A549 (cell line): ENCODE results near the gene PARD6A. TPM values are rescaled to one million over a fixed set of nuclear protein-coding genes. Genes with fewer than 3 reads are reported as not detected.

Experiments used
- ATAC-seq, 2 experiments: fragments of 200-7000 bp in 1 of 2; fragments of >200 bp in 1 of 2; cut with Nextera tagmentation in 1 of 2; cut with Tn5 transposase in 1 of 2; 3 replicates each; pipeline versions ENCODE4 v1.8.0 to v1.9.1; 2018 to 2020; ENCODE audit warnings: mild to moderate bottlenecking in 1 of 2, moderate library complexity in 1 of 2
- CTCF ChIA-PET: fragments of 300-600 bp; sonication (Branson Sonifier 250); formaldehyde crosslinking; extraction: SDS; loops from one replicate; lab custom pipeline; 2021; ENCODE audit warnings: antibody characterized with exemption, inconsistent platforms; lab: Yijun Ruan, JAX
- POLR2A ChIA-PET: fragments of 350-600 bp; formaldehyde crosslinking; extraction: SDS; loops from one replicate; lab custom pipeline; 2021; ENCODE audit warnings: antibody characterized with exemption, inconsistent platforms; lab: Yijun Ruan, JAX
- DNase-seq, 2 experiments: peaks; one replicate each; pipeline versions ENCODE4 v3.0.0 to v3.0.0-alpha.2; 2011 to 2016; ENCODE audit warnings: low read depth in 1 of 2, low spot score in 1 of 2
- FAIRE-seq: peaks from 2 replicates; lab custom pipeline; 2011; peaks lifted over from hg19 to GRCh38; lab: Jason Lieb, UNC
- H3K27ac ChIP-seq, 2 experiments: fragments of >200 bp; sonication (Bioruptor Twin); formaldehyde crosslinking; 3 replicates each; pipeline ENCODE4 v1.5.1; 2016 to 2017
- H3K4me1 ChIP-seq: fragments of >200 bp; sonication (Bioruptor Twin); formaldehyde crosslinking; 3 replicates; pipeline ENCODE4 v1.6.1; 2016
- H3K4me2 ChIP-seq: fragments of >200 bp; sonication (Bioruptor Twin); formaldehyde crosslinking; 3 replicates; pipeline ENCODE4 v1.6.1; 2016
- H3K4me3 ChIP-seq: fragments of >200 bp; sonication (Bioruptor Twin); formaldehyde crosslinking; 3 replicates; pipeline ENCODE4 v1.5.1; 2016
- H3K9me3 ChIP-seq: fragments of >200 bp; sonication (Bioruptor Twin); formaldehyde crosslinking; 3 replicates; pipeline ENCODE4 v1.6.1; 2016
- HOXB5 ChIP-seq: fragments of 250-450 bp; sonication (Bioruptor Pico); IDR thresholded peaks from 2 replicates; pipeline ENCODE4 v1.5.0; 2020; ENCODE audit warnings: mild to moderate bottlenecking, moderate library complexity
- KDM1A ChIP-seq: fragments of 200-600 bp; sonication (generic); IDR thresholded peaks from 2 replicates; pipeline ENCODE4 v1.6.1; 2016; ENCODE audit warnings: low read depth, mild to moderate bottlenecking
- RAD21 ChIP-seq, 2 experiments: fragments of >200 bp in 1 of 2; sonication (Bioruptor Twin) in 1 of 2; formaldehyde crosslinking in 1 of 2; IDR thresholded peaks in 1 of 2; conservative IDR thresholded peaks in 1 of 2; 2 replicates in 1 of 2; 3 replicates in 1 of 2; pipeline ENCODE4 v1.6.1; 2012 to 2018; ENCODE audit warnings: inconsistent platforms in 1 of 2
- RFX5 ChIP-seq: fragments of 450-650 bp; IDR thresholded peaks from 2 replicates; pipeline ENCODE4 v1.7.1; 2014; ENCODE audit warnings: antibody characterized with exemption, mild to moderate bottlenecking, moderate library complexity
- TP53 ChIP-seq: fragments of 250-450 bp; sonication (Bioruptor Pico); IDR thresholded peaks from 2 replicates; pipeline ENCODE4 v1.5.0; 2021; ENCODE audit warnings: mild to moderate bottlenecking, moderate library complexity
- WGBS: methylation state at CpG from one replicate; pipeline ENCODE4 v1.1.6; 2017; ENCODE audit errors: missing lambda C conversion rate; 5-methylcytosine and 5-hydroxymethylcytosine counted together
- polyA plus RNA-seq, 4 experiments: library from polyadenylated mRNA; depleted of rRNA in 3 of 4; stranded (reverse); fragments of >200 nt; fragmentation: RNase III in 1 of 4; extraction: RNeasy Plus Mini Kit Qiagen cat#74134 plus additional on column Dnase treatment in 1 of 4; gene quantifications; 2 replicates in 3 of 4; 3 replicates in 1 of 4; pipeline ENCODE4 v1.2.3, GENCODE V29; 2011 to 2017
- TF ChIP-seq, protein P1 (sequence below): fragments of 200-600 bp; sonication (generic); IDR thresholded peaks from 2 replicates; pipeline ENCODE4 v1.6.1; 2016; ENCODE audit warnings: antibody characterized with exemption, mild to moderate bottlenecking, moderate library complexity
- TF ChIP-seq, protein P2 (sequence below): fragments of 250-450 bp; sonication (Bioruptor Pico); IDR thresholded peaks from 2 replicates; pipeline ENCODE4 v1.5.0; 2020; ENCODE audit warnings: low read depth, mild to moderate bottlenecking, moderate library complexity

The PARD6A gene
- polyA plus RNA-seq, 2 of the 4 experiments (the other 2 are of a cell fraction) = 1.4 to 1.7 TPM

GRCh38 chr16:67661101-67661761 lies 471 bp downstream of the PARD6A start:
- peaks cover 11% of the 10 kb centered on the region for H3K4me1 ChIP-seq
- DNase-seq = peak; percentile 41 to 46
- ChIA-PET CTCF (interaction anchor here (0.6 to 16.7 kb wide), 8 partner anchors 7 to 356 kb away, joined by 3 to 174 read pairs (median 8); partner anchors contain the start of gene CARMIL2), POLR2A (interaction anchor here (1.4 to 1.5 kb wide), 2 partner anchors 99 to 140 kb away, joined by 7 to 17 read pairs; partner anchors contain the start of gene CTCF)
- peak in 1 of 2 experiments; percentile 16; a peak in 2 of 6 replicates for ATAC-seq
- H3K9me3 ChIP-seq = no peaks in the 10 kb centered on the region
- TF ChIP-seq RFX5 = no peak
- no peak for TF ChIP-seq TP53
- TF ChIP-seq, protein P1, sequence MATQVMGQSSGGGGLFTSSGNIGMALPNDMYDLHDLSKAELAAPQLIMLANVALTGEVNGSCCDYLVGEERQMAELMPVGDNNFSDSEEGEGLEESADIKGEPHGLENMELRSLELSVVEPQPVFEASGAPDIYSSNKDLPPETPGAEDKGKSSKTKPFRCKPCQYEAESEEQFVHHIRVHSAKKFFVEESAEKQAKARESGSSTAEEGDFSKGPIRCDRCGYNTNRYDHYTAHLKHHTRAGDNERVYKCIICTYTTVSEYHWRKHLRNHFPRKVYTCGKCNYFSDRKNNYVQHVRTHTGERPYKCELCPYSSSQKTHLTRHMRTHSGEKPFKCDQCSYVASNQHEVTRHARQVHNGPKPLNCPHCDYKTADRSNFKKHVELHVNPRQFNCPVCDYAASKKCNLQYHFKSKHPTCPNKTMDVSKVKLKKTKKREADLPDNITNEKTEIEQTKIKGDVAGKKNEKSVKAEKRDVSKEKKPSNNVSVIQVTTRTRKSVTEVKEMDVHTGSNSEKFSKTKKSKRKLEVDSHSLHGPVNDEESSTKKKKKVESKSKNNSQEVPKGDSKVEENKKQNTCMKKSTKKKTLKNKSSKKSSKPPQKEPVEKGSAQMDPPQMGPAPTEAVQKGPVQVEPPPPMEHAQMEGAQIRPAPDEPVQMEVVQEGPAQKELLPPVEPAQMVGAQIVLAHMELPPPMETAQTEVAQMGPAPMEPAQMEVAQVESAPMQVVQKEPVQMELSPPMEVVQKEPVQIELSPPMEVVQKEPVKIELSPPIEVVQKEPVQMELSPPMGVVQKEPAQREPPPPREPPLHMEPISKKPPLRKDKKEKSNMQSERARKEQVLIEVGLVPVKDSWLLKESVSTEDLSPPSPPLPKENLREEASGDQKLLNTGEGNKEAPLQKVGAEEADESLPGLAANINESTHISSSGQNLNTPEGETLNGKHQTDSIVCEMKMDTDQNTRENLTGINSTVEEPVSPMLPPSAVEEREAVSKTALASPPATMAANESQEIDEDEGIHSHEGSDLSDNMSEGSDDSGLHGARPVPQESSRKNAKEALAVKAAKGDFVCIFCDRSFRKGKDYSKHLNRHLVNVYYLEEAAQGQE = peak; percentile 85
- 81% methylated on average over 32 of the region's 39 CpGs for WGBS
- H3K27ac ChIP-seq = peak overlapping the region; percentile 39 to 92; a peak in 5 of 6 replicates
- H3K4me3 ChIP-seq = peak overlapping the region; percentile 91
- peak overlapping the region; percentile 80 for H3K4me2 ChIP-seq
- no peak for FAIRE-seq

- ChIA-PET POLR2A (no interaction called here), CTCF (interaction anchor here (1.3 to 16.7 kb wide), 7 partner anchors 11 to 285 kb away, joined by 3 to 174 read pairs (median 9); partner anchors contain the start of gene CARMIL2)
- Histone ChIP-seq H3K4me1 (peaks cover 11% of the 10 kb centered on the region), H3K27ac (no peak overlapping the region), H3K9me3 (no peaks in the 10 kb centered on the region), H3K4me2 (no peak overlapping the region), H3K4me3 (no peak overlapping the region)
- FAIRE-seq (no peak), ATAC-seq (no peak), DNase-seq (no peak)
- TF ChIP-seq KDM1A = no peak
- 91% methylated on average over 33 of the region's 34 CpGs for WGBS
Measured at GRCh38 chr16:67661886-67662652, 1.3 kb downstream of the PARD6A start.

- Histone ChIP-seq H3K9me3 (no peaks in the 10 kb centered on the region), H3K4me1 (peaks cover 16% of the 10 kb centered on the region), H3K4me3 (no peak overlapping the region), H3K4me2 (no peak overlapping the region), H3K27ac (no peak overlapping the region)
- DNase-seq (no peak), FAIRE-seq (no peak), ATAC-seq (no peak)
- ChIA-PET CTCF (interaction anchor here (0.7 to 16.7 kb wide), 13 partner anchors 10 to 284 kb away, joined by 3 to 174 read pairs (median 3); partner anchors contain the start of genes CARMIL2, RANBP10 and TSNAXIP1), POLR2A (no interaction called here)
- no peak for TF ChIP-seq HOXB5 (CRISPR knock-in tag)
Measured at GRCh38 chr16:67662653-67663010, 1.9 kb downstream of the PARD6A start.

DNA sequence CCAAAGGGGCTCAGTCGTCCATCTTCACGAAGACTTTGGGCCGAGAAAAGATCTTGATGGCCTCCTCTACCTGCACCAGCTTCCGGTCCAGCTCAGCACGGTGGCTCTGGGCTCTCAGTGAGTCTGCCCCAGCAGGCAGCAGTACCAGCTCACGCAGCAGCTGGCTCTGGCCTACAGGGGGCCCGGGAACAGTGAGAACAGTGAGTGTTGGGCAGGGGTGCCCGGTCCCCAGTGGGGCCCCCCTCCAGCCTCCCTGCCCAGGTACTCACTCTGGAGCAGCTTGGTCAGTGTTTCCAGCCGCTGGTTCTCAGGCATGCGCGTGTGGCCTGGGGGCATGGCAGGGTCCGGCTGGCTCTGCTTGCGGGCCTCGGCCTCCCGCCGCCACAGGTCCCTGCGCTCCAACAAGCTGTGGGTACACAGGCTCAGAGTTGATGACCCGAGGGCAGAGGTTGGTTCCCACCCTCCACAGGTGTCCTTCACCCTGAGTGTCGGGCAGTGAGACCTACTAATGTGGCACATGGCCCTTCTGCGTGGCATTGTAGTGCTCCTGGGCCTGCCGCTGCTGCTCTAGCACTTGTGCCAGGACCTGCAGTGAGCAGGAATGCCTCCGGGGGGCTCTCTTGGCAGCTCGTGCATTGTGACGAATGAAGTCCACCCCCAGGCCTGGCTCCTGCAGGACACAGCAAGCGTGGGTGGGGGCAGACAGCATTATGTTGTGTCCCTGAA lies 2.6 kb downstream of the PARD6A start:
- TF ChIP-seq RAD21 (conservative IDR thresholded peaks at IDR 0.05 in 1 of 2, IDR thresholded peaks at IDR 0.05 in 1 of 2) (0 out of 5 replicates have a peak, but pooled peaks of 1 of the 2 experiments have one; percentile 9), RFX5 (no peak), KDM1A (no peak)
- TF ChIP-seq, protein P2, sequence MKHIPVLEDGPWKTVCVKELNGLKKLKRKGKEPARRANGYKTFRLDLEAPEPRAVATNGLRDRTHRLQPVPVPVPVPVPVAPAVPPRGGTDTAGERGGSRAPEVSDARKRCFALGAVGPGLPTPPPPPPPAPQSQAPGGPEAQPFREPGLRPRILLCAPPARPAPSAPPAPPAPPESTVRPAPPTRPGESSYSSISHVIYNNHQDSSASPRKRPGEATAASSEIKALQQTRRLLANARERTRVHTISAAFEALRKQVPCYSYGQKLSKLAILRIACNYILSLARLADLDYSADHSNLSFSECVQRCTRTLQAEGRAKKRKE (CRISPR knock-in tag) = no peak
- ChIA-PET CTCF (interaction anchor here (0.7 to 16.7 kb wide), 16 partner anchors 9 to 284 kb away, joined by 3 to 174 read pairs (median 4); partner anchors contain the start of genes CARMIL2, RANBP10 and TSNAXIP1), POLR2A (no interaction called here)
- no peak overlapping the region for H3K4me3 ChIP-seq
- H3K4me1 ChIP-seq = peaks cover 23% of the 10 kb centered on the region
- FAIRE-seq (no peak), DNase-seq (peak; percentile 31 to 71), ATAC-seq (peak in 1 of 2 experiments; percentile 24; a peak in 3 of 6 replicates)
- no peak overlapping the region for H3K27ac ChIP-seq
- WGBS = 70% methylated on average over 11 of the region's 25 CpGs
- H3K4me2 ChIP-seq = no peak overlapping the region
- H3K9me3 ChIP-seq = no peaks in the 10 kb centered on the region
